AG04450 (cell line): ENCODE results near the gene ADAD2. TPM values are rescaled to one million over a fixed set of nuclear protein-coding genes. Genes with fewer than 3 reads are reported as not detected.

ENCODE experiments used
- CTCF ChIA-PET: fragments of 300-600, 350-600 bp; formaldehyde crosslinking; extraction: SDS; loops from one replicate; lab custom pipeline; 2022; ENCODE audit warnings: antibody characterized with exemption, inconsistent platforms; lab: Charles Lee
- POLR2A ChIA-PET: fragments of 350-600 bp; formaldehyde crosslinking; extraction: SDS; loops from one replicate; lab custom pipeline; 2021; ENCODE audit warnings: antibody characterized with exemption, inconsistent platforms; lab: Yijun Ruan, JAX
- DNase-seq: peaks from one replicate; pipeline ENCODE4 v3.0.0-alpha.2; 2011; ENCODE audit warnings: low read depth, low spot score
- H3K27ac ChIP-seq: one replicate; pipeline ENCODE4 v1.5.1; 2012; ENCODE audit warnings: low read depth, low read length, control low read depth
- H3K27me3 ChIP-seq: one replicate; pipeline ENCODE4 v1.6.0; 2012; ENCODE audit warnings: low read length; ENCODE audit not compliant: control insufficient read depth, insufficient read depth
- H3K4me3 ChIP-seq: 2 replicates; pipeline ENCODE4 v1.5.1; 2011; ENCODE audit warnings: mild to moderate bottlenecking, low read depth, low read length, control low read depth
- H3K9me3 ChIP-seq: 2 replicates; pipeline ENCODE4 v1.5.1; 2012; ENCODE audit warnings: low read length; ENCODE audit not compliant: control insufficient read depth, insufficient read depth
- CTCF ChIP-seq: IDR thresholded peaks from 2 replicates; pipeline ENCODE4 v1.5.1; 2011; ENCODE audit warnings: low read depth, low read length, control low read depth, inconsistent platforms
- polyA plus RNA-seq: library from polyadenylated mRNA; depleted of rRNA; stranded (reverse); fragments of >200 nt; gene quantifications from 2 replicates; pipeline ENCODE4 v1.2.3, GENCODE V29; 2011

Gene ADAD2
- polyA plus RNA-seq, 1 experiment: not detected

- Histone ChIP-seq H3K27ac (no peak within 1 kb of the TSS), H3K4me3 (no peak within 1 kb of the TSS), H3K9me3 (peaks cover 6% of the 10 kb centered on the region), H3K27me3 (peaks cover 25% of the 10 kb centered on the region)
- DNase-seq: no peak
- CTCF ChIA-PET: no interaction called here
- TF ChIP-seq CTCF: no peak
- POLR2A ChIA-PET: no interaction called here
Observed at GRCh38 chr16:84239909-84240308, 49.0 kb downstream of the ADAD2 start, which contains the start of gene KCNG4. Gene KCNG4, minus strand, starts transcription at chr16:84240012. Its CDS starts 2,527 bp downstream, at chr16:84237485.

- Histone ChIP-seq H3K27me3 (peaks cover 25% of the 10 kb centered on the region), H3K27ac (no peak overlapping the region), H3K4me3 (no peak overlapping the region), H3K9me3 (peaks cover 7% of the 10 kb centered on the region)
- ChIA-PET POLR2A (no interaction called here), CTCF (interaction anchor here (0.6 to 3.1 kb wide), 2 partner anchors 37 to 167 kb away, joined by 6 to 9 read pairs; no protein-coding TSS in a partner anchor)
- TF ChIP-seq CTCF: no peak
- no peak for DNase-seq
Observed at GRCh38 chr16:84240455-84240854, 49.5 kb downstream of the ADAD2 start.

GRCh38 chr16:84241778-84242177, 50.8 kb downstream of the ADAD2 start:
- peaks cover 29% of the 10 kb centered on the region for H3K27me3 ChIP-seq
- CTCF ChIA-PET: interaction anchor here (3.1 kb wide), 1 partner anchor 35 kb away, joined by 9 read pairs; no protein-coding TSS in a partner anchor

GRCh38 chr16:84242839-84243238, 51.9 kb downstream of the ADAD2 start:
- Histone ChIP-seq H3K27me3 (peaks cover 27% of the 10 kb centered on the region), H3K27ac (no peak overlapping the region), H3K4me3 (no peak overlapping the region), H3K9me3 (peaks cover 7% of the 10 kb centered on the region; the same call in 1 of the 2 replicates)
- ChIA-PET CTCF (interaction anchor here (0.7 to 3.1 kb wide), 3 partner anchors 34 to 236 kb away, joined by 3 to 9 read pairs (median 9); partner anchors contain the start of gene TAF1C), POLR2A (no interaction called here)
- no peak for TF ChIP-seq CTCF
- DNase-seq: no peak

More at GRCh38 chr16:84241778-84242177, 50.8 kb downstream of the ADAD2 start:
- TF ChIP-seq CTCF: no peak
- Histone ChIP-seq H3K27ac (no peak overlapping the region), H3K4me3 (no peak overlapping the region), H3K9me3 (peaks cover 7% of the 10 kb centered on the region)
- POLR2A ChIA-PET: no interaction called here
- DNase-seq: no peak

GRCh38 chr16:84243732-84244131, 52.8 kb downstream of the ADAD2 start:
- peaks cover 28% of the 10 kb centered on the region for H3K27me3 ChIP-seq
- H3K27ac ChIP-seq: no peak overlapping the region
- ChIA-PET POLR2A (no interaction called here), CTCF (no interaction called here)
- no peak for DNase-seq
- H3K4me3 ChIP-seq: no peak overlapping the region
- H3K9me3 ChIP-seq: peaks cover 7% of the 10 kb centered on the region; the same call in 1 of the 2 replicates
- TF ChIP-seq CTCF: no peak
